ENCODE data around the gene DHRS3. TPM values are rescaled to one million over a fixed set of nuclear protein-coding genes. Genes with fewer than 3 reads are reported as not detected.

DHRS3 gene
- total RNA-seq, 1 donor from 2014 or later: 168 TPM

GRCh38 chr1:12599657-12600056 is 18.4 kb downstream of the DHRS3 start:
- no peak for DNase-seq (ENCODE audit: low spot score)

GRCh38 chr1:12598974-12599373 is 19.0 kb downstream of the DHRS3 start:
- DNase-seq (ENCODE audit: low spot score): no peak

- DNase-seq (ENCODE audit: low spot score): peak; percentile 91
Observed at GRCh38 chr1:12597792-12598191, 20.2 kb downstream of the DHRS3 start.

GRCh38 chr1:12596007-12596821 is 21.8 kb downstream of the DHRS3 start:
- peak; percentile 93 for DNase-seq (ENCODE audit: low spot score)

- no peak for DNase-seq (ENCODE audit: low spot score)
Observed at GRCh38 chr1:12595757-12596006, 22.3 kb downstream of the DHRS3 start.

GRCh38 chr1:12594966-12595756 is 22.8 kb downstream of the DHRS3 start:
- DNase-seq (ENCODE audit: low spot score): peak; percentile 82

GRCh38 chr1:12594490-12594889 is 23.5 kb downstream of the DHRS3 start:
- DNase-seq (ENCODE audit: low spot score): no peak

GRCh38 chr1:12593621-12594066 is 24.4 kb downstream of the DHRS3 start:
- peak; percentile 74 for DNase-seq (ENCODE audit: low spot score)

- DNase-seq (ENCODE audit: low spot score): no peak
Observed at GRCh38 chr1:12592496-12592895, 25.5 kb downstream of the DHRS3 start.

GRCh38 chr1:12591267-12591938 is 26.6 kb downstream of the DHRS3 start:
- DNase-seq (ENCODE audit: low spot score): peak; percentile 46

- no peak for DNase-seq (ENCODE audit: low spot score)
Observed at GRCh38 chr1:12588695-12589094, 29.3 kb downstream of the DHRS3 start.

- DNase-seq (ENCODE audit: low spot score): no peak
Observed at GRCh38 chr1:12587981-12588640, 29.9 kb downstream of the DHRS3 start.

GRCh38 chr1:12585951-12586942 is 31.8 kb downstream of the DHRS3 start:
- no peak for DNase-seq (ENCODE audit: low spot score)

- peak; percentile 28 for DNase-seq (ENCODE audit: low spot score)
Observed at GRCh38 chr1:12585536-12585935, 32.5 kb downstream of the DHRS3 start.

GRCh38 chr1:12584900-12585525 is 33.0 kb downstream of the DHRS3 start:
- no peak for DNase-seq (ENCODE audit: low spot score)

- DNase-seq (ENCODE audit: low spot score): no peak
Observed at GRCh38 chr1:12583484-12583883, 34.5 kb downstream of the DHRS3 start.

GRCh38 chr1:12582649-12583048 is 35.4 kb downstream of the DHRS3 start:
- DNase-seq (ENCODE audit: low spot score): no peak

- no peak for DNase-seq (ENCODE audit: low spot score)
Observed at GRCh38 chr1:12581179-12581578, 36.8 kb downstream of the DHRS3 start.

- peak; percentile 42 for DNase-seq (ENCODE audit: low spot score)
Observed at GRCh38 chr1:12580054-12580887, 37.7 kb downstream of the DHRS3 start.

Data from mucosa of gallbladder (tissue), 1 donor.